A549 treated with GW870086 at 1 μM for 4 hours (cell line): ENCODE measurements around the gene NEU4. TPM values are rescaled to one million over a fixed set of nuclear protein-coding genes. Genes with fewer than 3 reads are reported as not detected.

ENCODE experiments used
- total RNA-seq: library from RNA; stranded (reverse); fragments of 200-300 nt; extraction: Qiagen RNA extraction; gene quantifications from 5 replicates; pipeline ENCODE4 v1.2.3, GENCODE V29; 2022; ENCODE audit warnings: low read depth

Gene NEU4, protein sequence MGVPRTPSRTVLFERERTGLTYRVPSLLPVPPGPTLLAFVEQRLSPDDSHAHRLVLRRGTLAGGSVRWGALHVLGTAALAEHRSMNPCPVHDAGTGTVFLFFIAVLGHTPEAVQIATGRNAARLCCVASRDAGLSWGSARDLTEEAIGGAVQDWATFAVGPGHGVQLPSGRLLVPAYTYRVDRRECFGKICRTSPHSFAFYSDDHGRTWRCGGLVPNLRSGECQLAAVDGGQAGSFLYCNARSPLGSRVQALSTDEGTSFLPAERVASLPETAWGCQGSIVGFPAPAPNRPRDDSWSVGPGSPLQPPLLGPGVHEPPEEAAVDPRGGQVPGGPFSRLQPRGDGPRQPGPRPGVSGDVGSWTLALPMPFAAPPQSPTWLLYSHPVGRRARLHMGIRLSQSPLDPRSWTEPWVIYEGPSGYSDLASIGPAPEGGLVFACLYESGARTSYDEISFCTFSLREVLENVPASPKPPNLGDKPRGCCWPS
- 0.08 to 0.48 TPM (median 0.19 TPM) in 5 replicates for total RNA-seq

DNA sequence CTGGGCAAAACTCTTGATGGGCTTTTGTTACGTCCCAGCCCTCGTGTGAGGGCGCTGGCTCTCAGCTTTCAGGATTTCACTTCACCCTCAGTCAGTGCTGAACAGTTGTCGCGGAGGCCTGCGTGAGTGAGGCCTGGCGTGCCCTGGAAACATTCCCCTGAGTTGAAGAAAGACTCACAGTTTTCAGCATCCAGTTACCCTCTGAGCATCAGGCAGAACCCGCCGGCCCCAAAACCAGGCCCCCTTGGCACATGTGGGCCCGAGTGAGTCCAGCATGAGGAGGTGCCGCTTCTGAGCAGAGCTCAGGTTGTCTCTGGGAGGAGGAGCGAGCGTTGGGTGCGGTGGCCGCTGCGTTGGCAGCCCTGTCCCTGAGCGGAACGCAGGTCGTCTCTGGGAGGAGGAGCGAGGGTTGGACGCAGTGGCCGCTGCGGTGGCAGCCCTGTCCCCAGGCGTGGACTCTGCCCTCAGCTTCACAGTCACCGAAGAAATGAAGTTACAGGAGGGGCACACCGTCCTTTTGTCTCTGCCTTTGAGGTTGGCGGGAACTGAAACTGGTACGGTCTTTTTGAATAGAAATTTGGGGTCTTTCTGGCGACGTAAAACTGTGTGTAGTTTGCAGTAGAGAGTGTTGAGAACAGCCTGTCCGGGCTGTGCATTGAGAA is at the start of gene NEU4:
TSS of gene NEU4 (plus strand) at position 473 of the 662 bp plus-strand sequence. CDS start 5,292 bp downstream, outside the sequence.

DNA sequence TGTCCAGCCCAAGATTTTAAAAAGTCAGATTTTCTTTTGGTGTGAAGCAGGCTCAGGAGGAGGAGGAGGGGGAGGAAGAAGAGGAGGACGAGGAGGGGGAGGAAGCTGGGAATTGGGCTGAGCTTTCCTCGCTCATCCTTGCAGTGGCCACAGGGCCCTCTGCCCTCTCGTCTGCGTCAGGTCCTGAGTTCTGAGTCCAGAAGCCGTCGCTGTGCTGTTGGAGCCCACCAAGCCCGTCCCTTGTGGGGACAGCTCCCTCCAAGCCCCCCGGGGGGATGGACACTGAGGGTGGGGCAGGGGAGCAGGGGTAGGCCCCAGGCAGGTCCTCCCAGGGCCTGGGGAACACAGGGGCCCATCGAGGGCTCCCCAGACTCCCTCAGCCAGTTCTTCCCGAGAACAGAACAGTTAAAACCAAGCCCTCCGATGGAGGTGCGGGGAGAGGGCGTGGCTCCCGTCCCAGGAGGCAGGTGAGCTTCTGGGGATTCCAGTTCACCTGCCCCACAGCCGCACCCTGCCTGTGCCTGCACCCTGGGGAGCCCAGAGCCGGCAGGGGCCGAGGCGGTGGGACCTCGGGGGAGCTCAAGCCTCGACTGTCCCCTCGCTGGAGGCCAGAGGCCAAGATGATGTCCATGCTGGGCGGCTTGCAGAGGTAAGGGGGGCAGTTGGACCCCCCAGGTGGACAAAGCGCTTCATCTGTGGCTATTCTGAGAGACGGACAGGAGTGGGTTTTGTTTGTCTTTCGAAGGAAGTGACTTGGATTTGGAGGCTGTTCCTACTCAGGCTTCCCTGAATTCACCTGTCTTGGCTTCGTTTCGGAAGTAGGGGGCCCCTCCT is 32.4 kb upstream of the NEU4 start, which contains the start of gene GAL3ST2:
TSS of gene GAL3ST2 (plus strand) at position 487 of the 834 bp plus-strand sequence. CDS start at position 621, 134 bp downstream.

DNA sequence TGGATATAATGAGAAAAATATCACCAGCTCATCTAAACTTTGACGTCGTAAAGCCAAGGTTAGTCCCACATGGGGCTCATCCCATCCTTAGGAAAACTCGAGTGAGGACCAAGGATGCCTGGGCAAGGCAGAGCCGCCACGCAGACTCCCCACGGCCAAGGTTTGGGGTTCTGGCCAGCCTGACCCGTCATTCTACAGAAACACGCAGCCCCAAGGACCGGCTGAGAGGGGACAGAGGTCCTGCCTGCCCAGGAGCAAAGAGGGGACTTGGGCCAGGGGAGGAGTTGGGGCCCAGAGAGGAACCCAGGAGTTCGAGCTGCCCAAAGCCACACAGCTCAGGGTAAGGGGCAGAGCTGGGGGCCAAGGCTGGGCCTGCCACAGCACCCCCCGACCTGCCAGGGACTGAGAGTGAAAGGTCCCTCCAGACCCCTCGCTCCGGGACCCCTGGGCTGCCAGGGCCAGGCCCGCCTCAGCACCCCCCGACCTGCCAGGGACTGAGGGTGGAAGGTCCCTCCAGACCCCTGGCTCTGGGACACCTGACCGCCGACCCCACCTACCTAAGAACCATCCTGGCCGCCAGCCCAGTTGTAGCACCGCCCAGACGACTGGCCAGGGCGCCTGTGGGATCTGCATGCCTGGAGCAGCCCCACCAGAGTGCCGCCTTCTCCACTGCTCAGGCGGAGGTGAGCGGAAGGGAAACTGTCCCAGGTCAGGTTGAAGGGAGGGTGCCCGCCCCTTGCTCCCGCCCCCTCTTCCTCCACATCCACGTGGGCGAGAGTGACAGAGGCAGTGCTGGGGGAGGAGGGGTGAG is 49.4 kb downstream of the NEU4 start, which contains the start of gene PDCD1:
TSS of gene PDCD1 (minus strand) at position 689 of the 811 bp plus-strand sequence. CDS start at position 633, 56 bp downstream.

Other genes starting within 250 kb of the NEU4 start
- gene THAP4, start 172.0 kb upstream of the NEU4 start, total RNA-seq, result 59.5 to 87.8 TPM (median 76.1 TPM) in 5 replicates
- 41.6 to 64.8 TPM (median 50.7 TPM) in 5 replicates for gene ATG4B, start 171.5 kb upstream of the NEU4 start, total RNA-seq
- gene DTYMK, start 122.4 kb upstream of the NEU4 start, total RNA-seq, result 126 to 157 TPM (median 137 TPM) in 5 replicates
- gene ING5, start 107.2 kb upstream of the NEU4 start, total RNA-seq, result 19.5 to 25.6 TPM (median 21.7 TPM) in 5 replicates
- 6.6 to 9.2 TPM (median 8.7 TPM) in 5 replicates for gene D2HGDH, start 74.6 kb upstream of the NEU4 start, total RNA-seq
- 0.10 to 0.34 TPM (median 0.13 TPM) in 5 replicates for gene GAL3ST2, start 32.4 kb upstream of the NEU4 start, total RNA-seq
- gene PDCD1, start 49.7 kb downstream of the NEU4 start, total RNA-seq, result not detected in 5 replicates
- gene RTP5, start 60.5 kb downstream of the NEU4 start, total RNA-seq, result not detected in 5 replicates